Lower leg skin (tissue), 3 donors: ENCODE results near the gene HOXC12.

Source experiments
- CTCF ChIP-seq, 3 donors: fragments of 450-650 bp; IDR thresholded peaks; one replicate each; pipeline ENCODE4 v1.5.1; 2016; ENCODE audit warnings: antibody characterized with exemption in 3 of 3, mild to moderate bottlenecking in 3 of 3, moderate library complexity in 2 of 3
- POLR2A ChIP-seq, 2 donors: fragments of 450-650 bp; IDR thresholded peaks; one replicate each; pipeline ENCODE4 v1.6.1; 2016 to 2017; ENCODE audit warnings: antibody characterized with exemption in 2 of 2, mild to moderate bottlenecking in 1 of 2, moderate library complexity in 1 of 2

DNA sequence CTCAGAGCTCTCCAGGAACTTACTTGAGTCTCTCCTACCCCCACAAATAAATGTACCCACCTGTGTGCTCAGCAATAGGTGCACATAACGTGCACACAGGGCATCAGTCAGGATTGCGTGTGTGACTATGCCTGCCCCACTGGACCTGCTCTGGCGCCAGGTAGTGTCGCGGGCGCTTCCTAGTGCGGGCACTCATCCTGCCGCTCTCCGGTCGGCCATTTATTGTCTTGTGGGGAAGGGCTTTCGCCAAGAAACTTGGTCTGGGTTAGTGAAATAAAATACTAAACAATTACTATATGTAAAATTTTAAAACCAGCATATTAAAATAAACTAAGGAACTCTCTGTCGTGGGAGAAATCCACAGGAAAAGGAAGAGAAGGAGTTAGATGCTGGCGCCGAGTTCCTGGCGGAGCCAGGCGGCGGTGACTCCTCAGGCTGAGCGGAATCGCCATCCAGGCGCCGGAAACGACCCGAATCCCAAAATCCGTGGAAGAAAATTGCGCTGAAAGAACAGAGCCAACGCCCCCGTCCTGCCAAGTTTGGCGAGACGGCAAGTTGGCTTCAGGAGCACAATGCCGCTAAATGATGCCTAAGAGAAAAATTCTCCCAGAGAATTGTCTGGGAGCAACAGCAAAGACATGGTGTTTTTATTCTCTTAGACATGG is 24.0 kb upstream of the HOXC12 start:
- TF ChIP-seq CTCF (IDR thresholded peaks at IDR 0.05) (no peak), POLR2A (IDR thresholded peaks at IDR 0.05) (no peak)
